ENCODE results near the gene RASGRF2.
"Not testable (repeated sequence)": the region's sequence is repeated elsewhere in the genome, so short reads cannot be mapped to it uniquely, and the experiment has no call there.

RASGRF2 gene

DNA sequence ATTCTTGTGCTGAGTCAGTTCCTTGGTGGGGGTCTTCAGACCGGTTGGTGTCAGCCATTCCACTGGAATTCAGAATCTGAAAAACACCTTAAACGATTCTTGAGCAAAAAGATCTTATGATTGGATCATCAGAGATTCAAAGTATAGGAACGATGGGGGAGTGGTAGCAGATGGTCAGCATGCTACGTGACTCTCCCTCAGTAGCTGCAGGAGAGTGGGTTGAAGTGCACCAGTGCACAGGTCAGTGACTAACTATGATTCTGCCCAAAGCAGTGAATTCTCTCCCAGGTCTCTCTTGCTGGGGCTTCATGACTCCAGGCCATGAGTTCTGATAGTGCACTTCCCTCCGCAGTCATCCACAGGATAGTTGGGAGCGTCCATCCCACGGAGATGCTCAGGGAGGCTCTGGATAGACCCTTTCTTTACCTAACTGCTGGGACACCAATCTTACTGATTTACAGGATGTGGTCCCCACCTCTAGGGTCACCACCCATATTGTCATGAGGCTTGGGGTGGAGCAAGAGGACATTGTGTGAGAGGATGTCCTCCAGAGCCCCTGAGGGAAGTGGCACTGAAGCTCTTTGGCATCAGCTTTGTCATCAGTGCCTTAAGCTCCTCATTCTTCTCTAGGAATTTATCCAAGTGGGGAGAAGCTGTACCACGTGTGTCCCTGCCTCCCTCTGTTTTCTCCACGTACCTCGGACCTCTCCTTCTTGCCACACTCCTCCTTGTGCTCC lies 62.0 kb downstream of the RASGRF2 start:
- DNase-seq, result no peak

DNA sequence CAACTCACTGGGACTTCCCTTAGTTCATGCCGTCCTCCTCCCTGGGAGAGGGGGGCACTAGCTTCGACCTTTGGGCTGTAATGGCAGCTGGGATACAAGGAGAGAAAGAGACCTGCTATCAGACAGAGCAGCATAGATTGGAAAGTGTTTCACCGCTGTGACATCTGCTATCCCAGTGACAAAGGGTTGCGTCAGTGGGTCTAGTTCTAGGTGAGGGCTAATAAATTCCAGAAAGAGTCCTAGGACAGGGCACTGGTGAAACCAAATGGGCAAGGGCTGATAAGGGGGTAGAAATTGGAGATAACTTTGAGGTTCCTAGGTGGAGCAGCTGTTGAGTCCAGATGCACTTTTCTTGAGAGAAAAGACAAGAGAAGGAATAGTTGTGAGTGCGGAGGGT lies 62.5 kb downstream of the RASGRF2 start:
- no peak for DNase-seq

DNA sequence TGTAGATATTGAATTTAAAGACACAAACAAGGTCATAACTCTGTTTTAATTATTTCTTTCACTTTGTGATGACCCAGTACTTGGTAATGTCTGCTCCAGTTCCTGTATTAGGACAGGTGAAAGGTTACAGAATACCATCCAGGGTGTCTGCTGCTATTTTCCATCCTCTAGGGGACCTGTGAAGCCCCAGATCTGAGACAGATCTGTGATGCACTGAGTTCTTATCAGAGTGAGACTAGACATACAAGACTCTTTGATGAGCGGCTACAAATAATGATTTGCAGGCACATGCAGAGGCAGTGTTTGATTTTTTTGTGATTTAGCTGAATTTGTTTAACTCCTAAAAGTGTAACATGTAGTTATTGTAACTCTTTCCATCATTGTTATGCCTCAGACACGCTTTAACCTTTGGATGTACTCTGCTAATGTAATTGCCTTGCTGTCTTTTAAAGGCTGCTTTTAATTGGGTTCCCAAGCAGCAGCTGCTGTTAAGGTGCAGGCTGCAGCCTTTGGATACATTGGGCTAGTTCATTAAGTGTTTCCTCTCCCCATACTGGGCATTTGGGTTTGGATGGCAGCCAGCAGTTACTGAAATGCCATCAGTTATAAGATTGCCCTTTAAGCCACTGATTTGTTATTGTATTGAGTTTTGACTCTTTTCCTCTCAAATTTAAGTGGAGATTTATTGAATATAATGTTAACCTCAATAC lies 63.3 kb downstream of the RASGRF2 start:
- DNase-seq, result no peak

DNA sequence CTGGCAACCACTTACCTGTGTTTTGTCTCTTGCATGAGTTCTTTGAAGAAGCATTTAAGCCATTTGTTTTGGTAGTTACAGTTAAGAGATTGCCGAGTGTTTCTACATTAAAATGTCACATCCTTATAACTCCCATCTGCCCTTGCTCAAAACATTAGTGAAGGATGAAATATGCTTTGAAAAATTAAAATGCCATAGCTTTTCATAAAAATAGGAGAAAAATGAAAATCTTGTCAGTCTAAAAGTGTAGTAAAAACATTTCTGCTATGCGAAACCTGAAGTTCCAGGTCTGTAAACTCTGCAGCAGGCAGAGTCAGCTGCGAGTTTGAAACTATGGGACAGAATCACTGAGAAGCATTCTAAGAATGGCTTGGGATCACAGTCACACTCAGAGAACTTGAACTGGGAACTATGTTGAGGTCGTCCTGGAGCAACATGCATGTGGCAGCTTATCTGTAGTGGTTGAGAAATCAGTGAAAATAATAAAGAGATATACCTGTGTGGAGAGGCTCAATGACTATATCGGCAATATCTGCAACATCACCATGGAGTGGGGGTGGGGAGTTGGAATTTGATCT lies 67.4 kb downstream of the RASGRF2 start:
- DNase-seq, result no peak

DNA sequence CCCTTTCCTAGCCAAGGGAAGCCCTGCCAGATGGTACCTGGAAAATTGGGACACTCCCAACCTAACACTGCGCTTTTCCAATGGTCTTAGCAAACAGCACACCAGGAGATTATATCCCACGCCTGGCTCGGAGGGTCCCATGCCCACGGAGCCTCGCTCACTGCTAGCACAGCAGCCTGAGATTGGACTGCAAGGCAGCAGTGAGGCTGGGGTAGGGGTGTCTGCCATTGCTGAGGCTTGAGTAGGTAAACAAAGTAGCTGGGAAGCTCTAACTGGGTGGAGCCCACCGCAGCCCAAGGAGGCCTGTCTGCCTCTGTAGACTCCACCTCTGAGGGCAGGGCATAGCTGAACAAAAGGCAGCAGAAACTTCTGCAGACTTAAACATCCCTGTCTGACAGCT lies 68.7 kb downstream of the RASGRF2 start:
- DNase-seq, result not testable (repeated sequence)

DNA sequence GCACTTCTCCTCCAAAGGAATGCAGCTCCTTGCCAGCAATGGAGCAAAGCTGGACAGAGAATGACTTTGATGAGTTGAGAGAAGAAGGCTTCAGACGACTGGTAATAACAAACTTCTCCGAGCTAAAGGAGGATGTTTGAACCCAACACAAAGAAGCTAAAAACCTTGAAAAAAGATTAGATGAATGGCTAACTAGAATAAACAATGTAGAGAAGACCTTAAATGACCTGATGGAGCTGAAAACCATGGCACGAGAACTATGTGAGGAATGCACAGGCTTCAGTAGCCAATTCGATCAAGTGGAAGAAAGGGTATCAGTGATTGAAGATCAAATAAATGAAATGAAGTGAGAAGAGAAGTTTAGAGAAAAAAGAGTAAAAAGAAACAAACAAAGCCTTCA lies 69.6 kb downstream of the RASGRF2 start:
- DNase-seq, result not testable (repeated sequence)

DNA sequence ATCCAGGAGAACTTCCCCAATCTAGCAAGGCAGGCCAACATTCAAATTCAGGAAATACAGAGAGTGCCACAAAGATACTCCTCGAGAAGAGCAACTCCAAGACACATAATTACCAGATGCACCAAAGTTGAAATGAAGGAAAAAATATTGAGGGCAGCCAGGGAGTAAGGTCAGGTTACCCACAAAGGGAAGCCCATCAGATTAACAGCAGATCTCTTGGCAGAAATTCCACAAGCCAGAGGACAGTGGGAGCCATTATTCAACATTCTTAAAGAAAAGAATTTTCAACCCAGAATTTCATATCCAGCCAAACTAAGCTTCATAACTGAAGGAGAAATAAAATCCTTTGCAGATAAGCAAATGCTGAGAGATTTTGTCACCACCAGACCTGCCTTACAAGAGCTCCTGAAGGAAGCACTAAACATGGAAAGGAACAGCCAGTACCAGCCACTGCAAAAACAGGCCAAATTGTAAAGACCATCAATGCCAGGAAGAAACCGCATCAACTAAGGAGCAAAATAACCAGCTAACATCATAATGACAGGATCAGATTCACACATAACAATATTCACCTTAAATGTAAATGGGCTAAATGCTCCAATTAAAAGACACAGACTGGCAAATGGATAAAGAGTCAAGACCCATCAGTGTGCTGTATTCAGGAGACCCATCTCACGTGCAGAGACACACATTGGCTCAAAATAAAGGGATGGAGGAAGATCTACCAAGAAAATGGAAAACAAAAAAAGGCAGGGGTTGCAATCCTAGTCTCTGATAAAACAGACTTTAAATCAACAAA lies 70.3 kb downstream of the RASGRF2 start:
- DNase-seq, result not testable (repeated sequence)

DNA sequence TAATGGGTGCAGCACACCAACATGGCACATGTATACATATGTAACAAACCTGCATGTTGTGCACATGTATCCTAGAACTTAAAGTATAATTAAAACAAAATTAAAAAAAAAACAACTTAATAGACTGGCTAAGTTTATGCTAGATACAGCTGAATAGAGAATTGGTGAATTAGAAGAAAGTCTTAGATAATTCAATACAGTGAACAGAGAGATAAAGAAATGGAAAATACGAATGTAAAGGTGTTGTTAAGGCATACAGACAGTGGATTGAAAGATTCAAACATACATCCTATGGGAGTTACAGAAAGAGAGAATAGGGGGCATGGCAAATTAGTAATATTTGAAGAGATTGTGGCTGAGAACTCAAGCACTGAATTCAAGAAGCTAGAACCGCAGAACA lies 75.4 kb downstream of the RASGRF2 start:
- DNase-seq, result no peak

DNA sequence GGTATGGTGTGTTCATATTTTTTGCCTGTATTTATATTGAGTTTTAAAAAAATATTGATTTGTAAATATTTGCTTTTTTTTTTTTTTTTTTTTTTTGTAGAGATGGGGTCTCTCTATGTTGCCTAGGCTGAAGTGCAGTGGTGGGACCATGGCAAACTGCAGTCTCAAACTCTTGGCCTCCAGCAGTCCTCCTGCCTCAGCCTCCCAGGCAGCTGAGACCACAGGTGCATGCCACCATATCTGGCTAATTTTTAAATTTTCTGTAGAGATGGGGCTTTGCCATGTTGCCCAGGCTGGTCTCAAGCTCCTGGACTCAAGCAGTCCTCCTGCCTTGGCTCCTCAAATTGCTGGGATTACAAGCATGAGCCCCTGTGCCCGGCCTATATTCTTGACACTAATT lies 78.3 kb downstream of the RASGRF2 start:
- no peak for DNase-seq

DNA sequence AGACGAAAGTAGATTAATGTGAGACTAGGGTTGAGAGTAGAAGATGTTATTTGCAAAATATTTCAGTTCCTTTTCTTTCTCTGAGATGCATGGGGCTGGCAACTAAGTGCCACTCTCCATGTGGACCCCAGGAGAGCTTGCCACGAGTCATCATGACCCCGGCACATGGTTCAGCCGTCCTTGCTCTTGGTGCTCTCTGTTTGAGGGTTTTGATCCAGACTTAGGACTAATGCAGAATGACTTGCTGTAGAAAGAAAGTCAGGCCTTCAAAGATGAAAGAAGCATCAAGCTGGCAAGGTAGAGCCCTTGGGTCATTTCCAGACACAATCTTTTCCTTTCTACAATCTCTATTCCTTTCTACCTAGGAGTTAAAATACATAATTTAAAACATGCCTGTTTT lies 84.7 kb downstream of the RASGRF2 start:
- no peak for DNase-seq

DNA sequence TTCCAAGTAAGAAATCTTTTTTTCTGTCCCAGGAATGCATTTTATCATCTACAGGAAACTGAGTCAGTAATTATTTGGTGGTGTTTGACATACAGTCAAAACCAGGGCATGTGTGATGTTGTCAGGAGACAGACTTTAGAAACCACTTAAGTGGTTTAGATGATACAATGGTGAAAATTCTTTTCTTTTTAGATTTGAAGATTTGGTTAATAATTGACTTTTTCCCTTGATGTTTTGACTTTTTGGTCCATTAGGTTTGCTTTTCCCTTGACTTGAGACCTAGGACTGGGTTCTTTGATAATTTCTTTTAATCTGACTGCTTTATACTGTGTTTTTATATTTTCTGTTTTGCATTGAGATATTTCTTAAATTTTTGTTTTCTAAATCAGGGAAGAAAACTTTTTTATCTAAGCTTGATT lies 85.2 kb downstream of the RASGRF2 start:
- no peak for DNase-seq

DNA sequence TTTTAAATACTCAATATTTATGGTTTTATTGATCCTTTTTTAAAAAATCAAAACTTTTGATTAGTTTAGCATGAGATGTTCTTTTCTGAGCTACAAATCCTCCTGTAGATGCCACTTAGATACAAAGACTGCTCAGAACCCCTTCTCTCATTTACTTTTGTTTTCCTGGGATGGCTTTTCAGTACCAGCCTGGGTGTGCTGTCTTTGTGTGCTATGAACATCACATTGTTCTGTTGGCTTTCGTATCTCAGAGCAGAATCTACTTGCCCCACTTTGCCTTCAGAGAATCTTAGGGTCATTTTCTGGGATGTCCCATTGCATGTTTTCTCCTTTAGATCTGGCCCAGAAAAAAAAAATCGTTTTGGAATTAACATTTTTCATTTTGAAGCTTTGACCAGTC lies 85.9 kb downstream of the RASGRF2 start:
- no peak for DNase-seq

DNA sequence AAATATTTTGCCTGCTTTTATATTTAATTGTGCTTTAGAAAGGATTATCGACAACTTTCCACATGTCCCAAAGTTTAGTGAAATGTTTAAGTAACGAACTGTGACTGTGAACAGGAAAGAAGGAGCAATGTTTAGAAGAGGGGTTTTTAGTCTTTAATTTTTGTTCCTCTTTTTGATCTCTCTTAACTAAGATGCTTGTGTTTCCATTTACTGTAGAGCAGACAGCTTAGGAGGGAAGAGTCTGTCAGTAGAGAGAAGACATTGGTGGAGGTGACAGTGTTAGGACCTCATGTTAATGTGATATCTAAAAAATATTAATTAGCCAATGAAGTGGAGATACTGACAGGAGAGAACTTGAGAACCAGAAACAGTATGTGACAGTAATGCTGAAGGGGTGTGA lies 92.2 kb downstream of the RASGRF2 start:
- DNase-seq, result no peak

DNA sequence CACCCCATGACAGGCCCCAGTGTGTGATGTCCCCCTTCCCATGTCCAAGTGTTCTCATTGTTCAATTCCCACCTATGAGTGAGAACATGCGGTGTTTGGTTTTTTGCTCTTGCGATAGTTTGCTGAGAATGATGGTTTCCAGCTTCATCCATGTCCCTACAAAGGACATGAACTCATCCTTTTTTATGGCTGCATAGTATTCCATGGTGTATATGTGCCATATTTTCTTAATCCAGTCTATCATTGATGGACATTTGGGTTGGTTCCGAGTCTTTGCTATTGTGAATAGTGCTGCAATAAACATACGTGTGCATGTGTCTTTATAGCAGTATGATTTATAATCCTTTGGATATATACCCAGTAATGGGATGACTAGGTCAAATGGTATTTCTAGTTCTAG lies 93.1 kb downstream of the RASGRF2 start:
- DNase-seq, result not testable (repeated sequence)

DNA sequence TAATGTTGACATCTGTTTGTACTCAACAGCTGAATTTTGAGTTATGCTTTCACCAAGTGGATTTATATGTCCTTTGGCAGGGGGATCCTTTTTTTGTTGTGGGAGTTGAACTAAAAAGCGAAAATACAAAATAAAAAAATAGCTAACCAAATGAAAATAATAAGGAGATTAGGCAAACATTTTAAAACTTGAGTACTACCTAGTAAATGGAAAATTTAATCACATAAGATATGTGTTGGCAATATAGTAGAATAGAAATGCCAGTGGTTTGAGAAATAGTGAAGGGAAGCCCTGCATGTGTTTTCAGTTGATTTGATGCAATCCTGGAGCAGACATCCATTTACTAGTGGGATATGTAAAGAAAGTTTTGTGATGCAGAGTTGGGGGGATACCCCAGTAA lies 98.0 kb downstream of the RASGRF2 start:
- no peak for DNase-seq

DNA sequence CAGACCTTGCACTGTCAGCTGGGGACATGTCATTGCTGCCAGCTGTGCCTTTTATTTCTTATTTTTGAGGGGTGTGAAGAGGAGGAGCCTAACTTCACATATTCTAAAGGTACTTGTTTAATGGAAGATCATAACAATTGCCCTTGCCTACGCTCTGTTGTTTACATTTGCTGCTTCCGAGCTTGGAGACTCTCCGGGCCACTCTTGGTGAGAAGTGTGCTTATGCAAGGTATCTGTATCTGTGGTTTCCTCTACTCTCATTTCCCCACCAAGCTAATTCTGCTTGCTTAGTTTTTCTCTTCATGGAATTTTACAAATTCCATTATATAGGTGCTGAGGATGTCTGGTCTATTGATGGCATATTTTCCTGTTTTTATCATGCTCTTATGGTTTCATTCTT lies 105.3 kb downstream of the RASGRF2 start:
- no peak for DNase-seq

DNA sequence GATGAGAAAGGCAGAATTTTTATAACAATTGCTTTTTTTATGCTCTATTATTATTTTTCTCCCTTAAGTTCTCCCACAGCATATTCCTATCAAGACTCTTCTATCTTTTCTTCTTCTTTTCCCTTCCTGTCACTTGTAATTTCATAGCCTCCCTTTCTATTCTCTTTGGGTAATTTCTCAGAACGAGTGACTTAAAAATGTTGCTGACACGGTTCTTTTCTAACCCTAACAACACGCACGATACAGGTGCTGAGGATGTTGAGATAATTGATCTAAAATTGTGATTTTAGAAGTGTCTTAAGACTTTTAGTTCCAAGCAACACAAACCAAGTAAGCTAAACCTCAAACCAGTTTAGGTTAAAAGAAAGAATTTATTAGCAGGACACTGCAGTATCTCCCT lies 105.9 kb downstream of the RASGRF2 start:
- DNase-seq, result no peak

DNA sequence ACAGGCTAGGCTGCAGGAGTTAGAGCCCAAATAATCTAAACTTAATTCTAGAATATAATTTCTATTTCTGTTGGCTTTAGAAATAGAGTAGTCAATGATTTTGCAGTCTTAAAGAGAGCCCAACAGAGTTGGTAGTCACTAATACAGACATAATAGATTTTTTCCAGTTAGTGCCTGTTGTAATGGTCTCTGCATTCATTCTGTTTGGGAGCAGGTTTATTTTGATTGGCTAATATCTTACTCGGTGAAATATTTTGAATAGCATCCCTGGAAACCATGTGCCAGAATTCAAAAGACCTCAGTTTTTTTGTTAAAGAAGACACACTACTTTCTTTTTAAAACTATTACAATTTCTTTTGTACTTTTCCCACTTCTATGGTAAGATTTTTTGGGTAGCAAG lies 107.2 kb downstream of the RASGRF2 start:
- no peak for DNase-seq

DNA sequence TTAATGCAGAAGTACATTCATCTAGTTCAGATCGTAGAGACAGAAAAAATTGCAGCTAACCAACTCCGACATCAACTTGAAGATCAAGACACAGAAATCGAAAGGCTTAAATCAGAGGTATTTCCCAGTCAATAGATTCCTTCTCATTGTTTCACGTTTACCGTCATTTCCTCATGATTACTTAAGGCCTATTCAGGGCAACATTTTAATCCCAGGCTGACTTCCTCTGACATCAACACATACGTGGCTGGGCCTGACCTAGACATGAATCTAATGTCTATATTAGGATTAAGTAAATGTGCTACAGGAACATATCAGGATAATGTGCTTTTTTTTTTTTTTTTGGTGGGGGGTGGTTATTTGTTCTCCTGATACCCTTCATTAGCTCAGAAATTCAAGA lies 107.9 kb downstream of the RASGRF2 start:
- DNase-seq, result no peak

DNA sequence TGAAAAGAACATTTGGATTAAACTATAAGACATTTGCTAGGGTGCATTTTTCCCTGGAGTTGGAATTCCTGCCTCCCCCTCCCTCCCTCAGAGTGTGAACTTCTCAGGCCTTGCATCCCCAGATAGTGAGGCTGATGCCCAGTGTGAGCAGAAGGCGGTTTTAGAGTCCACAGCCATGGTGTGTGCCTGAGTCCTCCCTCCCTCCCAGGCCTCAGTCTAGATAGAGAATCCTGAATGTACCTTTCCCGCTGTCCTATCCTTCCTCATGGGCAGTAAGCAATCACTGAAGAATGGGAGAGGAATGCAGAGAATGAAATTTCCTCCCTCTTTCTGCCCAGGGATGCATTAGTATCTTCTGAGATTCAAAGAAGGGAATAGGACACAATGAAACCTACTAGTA lies 108.5 kb downstream of the RASGRF2 start:
- no peak for DNase-seq

DNA sequence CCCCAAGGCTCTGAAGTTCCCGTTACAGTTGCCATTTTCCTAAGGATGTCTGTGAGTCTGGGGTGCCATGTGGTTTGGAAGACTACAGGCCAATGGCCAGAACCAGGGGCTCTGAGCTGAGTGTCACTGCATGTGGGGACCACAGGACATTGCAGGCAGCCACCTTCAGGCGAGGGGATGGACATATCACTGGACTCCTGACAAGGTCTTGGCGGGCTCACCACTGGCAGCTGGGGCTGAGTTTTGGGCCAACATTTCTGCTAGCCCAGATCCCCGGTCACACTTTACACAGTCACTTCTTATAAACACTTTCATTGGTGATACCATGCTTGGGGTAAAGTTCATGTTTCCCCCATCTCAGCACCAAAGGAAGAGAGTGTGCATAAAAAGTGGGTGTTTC lies 109.8 kb downstream of the RASGRF2 start:
- no peak for DNase-seq

DNA sequence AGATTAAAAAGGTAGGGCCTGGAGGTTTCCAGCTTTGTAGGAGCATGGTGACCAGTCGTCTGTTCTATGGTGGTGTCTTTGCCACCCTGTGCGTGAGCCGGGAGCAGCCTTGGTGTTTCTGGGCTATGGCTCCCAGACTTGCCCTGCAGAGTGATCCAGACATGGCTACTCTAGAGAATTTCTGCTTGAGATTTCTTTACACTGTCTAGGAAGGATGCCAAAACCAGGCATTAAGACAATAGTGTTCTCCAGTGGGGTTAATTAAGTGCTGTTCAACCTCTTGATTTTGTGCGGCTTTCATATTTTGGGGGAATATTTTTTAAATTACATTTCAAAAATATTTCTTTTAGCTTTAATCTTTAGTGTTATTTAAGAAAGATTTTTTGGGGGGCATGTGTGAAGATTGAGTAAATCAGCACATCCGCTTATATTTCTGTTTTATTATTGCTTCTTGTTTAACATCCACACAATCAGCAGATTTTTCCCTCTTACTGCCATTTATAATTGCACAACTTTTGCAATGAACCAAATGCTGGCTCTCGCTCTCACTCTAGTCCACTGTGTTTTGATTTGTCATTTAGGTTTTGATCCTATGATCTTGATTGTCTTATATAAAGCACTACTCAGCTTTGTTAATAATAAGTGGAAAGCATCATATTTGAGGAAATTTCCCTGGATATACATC lies 110.5 kb downstream of the RASGRF2 start:
- no peak for DNase-seq

DNA sequence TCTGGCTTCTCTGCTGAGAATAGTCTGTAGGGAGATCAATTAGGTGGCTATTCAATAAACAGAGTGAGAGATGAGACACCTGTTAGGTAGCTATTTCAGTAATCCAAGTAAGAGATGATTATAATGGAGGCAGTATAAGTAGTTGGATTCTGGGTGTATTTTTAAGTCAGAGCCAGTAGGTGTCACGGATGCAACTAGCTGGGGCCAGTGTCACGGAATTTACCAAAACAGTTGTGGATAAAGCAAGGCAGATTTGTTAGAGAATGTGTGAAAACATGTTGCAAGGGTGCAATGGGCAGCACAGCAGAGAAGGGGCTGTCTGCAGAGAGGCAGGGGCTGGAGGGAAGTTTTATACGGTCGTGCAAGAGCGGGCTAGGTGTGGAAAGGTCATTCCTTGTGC lies 114.9 kb downstream of the RASGRF2 start:
- no peak for DNase-seq
